ENCODE results near the gene IFNL1.
"Not testable (repeated sequence)": the region's sequence is repeated elsewhere in the genome, so short reads cannot be mapped to it uniquely, and the experiment has no call there.

Gene IFNL1

DNA sequence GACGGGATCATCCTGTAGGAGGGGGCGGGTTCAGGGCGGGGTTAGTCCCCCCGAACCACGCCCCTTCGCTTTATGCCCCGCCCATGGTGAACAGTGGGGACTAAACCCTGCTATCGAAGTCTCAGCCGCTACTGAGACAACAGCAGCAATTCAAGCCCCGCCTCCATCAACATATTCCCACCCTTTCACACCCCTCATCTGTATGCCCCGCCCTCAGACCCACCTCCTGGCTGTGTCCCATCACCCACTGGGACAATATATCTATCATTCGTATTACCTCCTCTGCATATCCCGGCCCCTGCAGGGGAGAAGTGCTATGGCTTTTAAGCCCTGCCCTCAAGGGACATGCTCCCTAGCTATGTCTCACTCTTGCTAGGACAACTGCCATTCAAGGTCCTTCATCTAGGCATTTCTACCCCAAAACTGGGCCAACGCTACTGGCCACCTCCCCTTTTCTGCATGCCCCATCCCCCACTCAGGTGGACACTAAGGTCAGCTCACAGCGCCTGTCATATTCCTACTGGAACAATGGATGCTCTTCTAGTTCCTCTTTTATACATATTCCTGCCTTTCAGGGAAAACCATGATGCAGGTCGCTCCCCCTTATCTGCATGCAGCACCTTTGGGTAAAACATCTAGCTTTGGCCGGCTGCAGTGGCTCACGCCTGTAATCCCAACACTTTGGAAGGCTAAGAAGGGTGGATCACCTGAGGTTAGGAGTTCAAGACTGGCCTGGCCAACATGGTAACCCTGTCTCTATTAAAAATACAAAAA is 12.5 kb downstream of the IFNL1 start:
- DNase-seq, result no peak

- not testable (repeated sequence) for DNase-seq
Observed at GRCh38 chr19:39309305-39309670, 13.1 kb downstream of the IFNL1 start.

DNA sequence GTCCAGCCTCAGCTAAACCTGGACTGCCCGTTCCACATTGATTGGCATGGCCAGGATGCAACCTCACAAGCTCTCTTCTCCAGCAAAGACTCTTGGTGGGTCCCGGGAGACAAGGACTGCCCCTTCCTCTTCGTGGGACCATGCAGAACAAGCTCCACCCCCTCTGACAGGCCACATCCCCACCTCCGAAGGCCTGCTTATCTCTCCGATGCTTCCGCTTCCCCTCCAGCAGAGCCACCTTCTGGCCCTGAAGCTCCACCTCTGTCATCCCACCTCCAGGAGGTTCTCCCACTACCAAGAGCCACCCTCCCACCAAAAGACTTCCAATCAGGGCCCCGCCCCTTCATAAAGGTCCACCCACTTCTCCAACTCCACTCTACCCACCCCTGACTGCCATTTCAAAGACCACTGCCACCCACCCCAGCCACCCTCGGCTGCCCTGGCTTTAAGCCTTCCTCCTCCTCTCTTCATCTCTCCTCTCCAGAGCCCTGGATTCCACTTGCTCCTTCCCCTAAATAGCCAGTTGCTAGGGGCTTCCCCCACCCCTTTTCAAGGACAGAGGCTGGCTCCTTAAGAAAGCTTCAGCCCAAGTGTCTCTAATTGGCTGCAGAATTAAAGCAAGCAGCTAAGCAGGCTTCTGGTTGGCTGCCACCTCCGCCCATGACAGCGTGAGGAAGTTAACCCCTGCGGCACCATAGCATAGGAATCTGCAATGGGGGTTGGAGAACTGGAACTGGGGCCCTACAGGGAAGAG is 14.5 kb downstream of the IFNL1 start:
- DNase-seq, result no peak

- no peak for DNase-seq
Observed at GRCh38 chr19:39314016-39314728, 18.0 kb downstream of the IFNL1 start.

DNA sequence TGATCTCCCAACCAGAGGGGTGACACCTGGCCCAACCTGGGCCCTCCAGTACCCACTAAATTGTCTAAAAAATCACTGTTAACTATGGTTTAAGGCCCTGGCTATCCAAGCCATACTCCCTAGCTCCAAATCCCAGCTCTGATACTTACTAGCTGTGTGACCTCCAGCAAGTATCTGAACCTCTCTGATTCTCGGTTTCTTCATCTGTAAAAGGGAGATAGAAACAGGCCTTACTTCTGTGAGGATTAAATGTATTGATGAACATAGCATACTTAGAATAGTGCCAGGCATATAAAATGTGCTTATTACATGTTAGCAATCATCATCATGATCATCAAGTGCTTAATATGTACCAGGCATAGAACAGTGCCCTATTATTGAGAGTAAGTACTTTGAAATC is 19.7 kb downstream of the IFNL1 start:
- no peak for DNase-seq

GRCh38 chr19:39316627-39317321 is 20.6 kb downstream of the IFNL1 start:
- DNase-seq, result no peak

GRCh38 chr19:39317476-39317875 is 21.3 kb downstream of the IFNL1 start:
- no peak for DNase-seq

DNA sequence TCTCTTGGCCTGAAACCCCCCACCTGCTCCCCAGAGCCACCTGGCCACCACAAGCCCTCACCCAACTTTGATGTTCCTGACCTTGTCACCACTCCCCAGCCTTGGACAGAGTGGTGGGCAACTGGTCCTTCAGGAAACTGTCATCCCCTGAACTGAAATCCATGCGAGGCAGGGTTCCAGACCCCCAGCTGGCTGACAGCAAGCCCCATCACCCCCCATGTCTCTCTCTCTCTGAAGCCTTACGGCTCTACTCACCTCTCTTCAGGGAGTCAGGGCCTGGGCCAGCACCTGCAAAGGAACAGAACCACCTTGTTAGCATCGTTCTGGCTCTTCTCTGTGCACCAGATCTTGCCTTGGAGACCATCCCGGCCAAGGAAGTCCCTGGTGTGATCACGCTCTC is 21.9 kb downstream of the IFNL1 start:
- no peak for DNase-seq

DNA sequence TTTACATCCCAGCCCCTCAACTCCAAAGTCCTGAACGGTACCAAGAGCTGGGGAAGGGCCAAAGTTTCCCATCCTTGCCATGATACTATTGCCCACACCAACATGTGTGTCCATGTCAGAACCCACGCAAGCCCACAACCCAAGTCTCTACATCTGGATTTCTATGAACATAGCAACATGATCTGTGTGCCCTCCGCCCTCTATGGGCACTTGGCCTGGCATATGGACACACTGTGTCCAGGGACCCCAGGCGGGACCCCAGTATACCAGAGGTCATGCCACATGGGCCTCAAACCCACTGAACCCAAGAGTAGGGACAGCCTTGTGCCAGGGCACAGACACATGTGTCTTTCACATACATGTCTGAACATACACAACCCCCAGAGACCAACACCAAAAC is 22.5 kb downstream of the IFNL1 start:
- no peak for DNase-seq

DNA sequence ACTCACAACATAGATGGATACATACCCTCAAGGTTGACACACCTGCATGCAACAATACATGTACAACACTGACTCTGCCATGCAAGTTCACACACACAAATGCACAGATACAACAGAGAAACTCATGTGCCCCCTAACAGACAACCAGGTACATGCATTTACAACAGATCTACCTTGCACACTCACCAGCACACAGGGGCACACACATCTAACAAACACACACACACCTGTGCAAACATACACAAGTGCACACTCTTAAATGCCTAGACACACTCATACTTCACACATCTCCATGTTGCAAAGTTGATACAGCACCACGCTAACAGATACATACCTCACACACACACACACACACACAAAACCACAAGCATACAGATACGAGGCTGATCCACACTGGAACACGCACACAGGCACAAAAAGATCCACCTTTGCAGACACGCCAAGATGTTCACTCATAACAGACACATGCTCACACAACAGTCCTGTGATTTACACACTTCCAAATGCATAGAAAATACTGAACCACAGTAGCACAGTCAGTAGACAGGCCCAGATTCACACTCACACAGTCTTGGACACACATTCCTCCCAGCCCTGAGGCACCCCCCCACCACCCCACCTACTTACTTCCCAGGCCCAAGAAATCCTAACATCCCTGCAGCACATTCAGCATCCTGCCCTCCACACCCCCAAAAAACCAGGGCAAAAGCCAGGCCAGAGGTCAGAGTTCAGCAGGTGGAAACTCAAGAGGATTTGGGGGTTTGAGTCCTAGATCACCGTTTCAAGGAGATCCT is 23.1 kb downstream of the IFNL1 start:
- DNase-seq, result no peak

- no peak for DNase-seq
Observed at GRCh38 chr19:39319892-39320248, 23.7 kb downstream of the IFNL1 start.

DNA sequence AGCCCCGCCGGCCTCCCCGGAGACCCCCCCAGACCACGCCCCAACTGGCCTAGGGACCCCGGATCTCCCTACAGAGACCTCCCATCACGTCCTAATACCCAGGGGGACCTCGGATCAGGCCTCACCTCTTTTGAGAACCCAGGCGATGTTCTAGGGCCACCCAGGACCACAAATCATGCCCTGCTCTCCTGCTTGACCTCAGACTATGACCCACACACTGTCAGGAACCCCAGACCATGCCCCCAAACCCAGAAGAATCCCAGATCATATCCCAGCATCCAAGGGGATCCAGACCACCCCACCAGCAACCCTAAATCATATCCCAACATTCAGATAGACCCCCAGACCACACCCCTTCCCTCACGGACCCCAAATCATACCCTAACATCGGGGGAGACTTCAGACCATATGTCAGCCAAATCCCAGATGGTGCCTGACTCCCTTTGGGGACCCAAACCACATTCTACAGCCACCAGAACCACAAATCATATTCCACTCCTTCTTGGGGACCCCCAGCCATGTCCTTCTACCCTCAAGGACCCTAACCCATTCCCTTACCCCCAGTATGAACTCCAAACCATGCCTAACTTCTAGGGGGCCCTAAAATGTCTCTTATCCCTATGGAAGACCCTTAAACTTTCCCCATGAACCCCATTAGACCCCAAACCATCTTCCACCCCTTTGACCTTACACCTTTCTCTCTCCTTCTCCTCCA is 25.1 kb downstream of the IFNL1 start:
- DNase-seq, result peak in 1 of 3 experiments; percentile 10

- no peak for DNase-seq
Observed at GRCh38 chr19:39321832-39322176, 25.6 kb downstream of the IFNL1 start.

DNA sequence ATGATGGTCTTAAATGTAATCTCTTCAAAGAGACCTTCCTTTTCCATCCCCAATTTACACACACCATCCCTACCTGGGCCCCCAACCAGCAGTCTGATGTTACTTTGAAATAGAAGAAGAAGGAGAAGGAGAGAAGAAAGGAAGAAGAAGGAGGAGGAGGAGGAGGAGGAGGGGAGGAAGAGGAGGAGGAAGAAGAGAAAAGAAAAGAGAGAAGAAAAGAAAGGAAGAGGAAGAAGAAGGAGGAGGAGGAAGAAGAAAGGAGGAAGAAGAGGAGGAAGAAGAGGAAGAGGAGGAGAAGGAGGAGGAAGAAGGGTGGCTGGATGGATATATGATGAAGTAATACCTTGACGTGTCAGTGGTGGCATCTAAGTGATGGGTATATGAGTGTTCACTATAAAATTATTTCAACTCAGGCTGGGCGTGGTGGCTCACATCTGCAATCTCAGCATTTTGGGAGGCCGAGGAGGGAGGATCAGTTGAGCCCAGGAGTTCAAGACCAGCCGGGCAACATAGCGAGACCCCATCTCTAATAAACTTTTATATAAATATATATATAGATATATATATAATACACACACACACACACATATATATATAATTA is 28.1 kb downstream of the IFNL1 start:
- DNase-seq, result no peak

DNA sequence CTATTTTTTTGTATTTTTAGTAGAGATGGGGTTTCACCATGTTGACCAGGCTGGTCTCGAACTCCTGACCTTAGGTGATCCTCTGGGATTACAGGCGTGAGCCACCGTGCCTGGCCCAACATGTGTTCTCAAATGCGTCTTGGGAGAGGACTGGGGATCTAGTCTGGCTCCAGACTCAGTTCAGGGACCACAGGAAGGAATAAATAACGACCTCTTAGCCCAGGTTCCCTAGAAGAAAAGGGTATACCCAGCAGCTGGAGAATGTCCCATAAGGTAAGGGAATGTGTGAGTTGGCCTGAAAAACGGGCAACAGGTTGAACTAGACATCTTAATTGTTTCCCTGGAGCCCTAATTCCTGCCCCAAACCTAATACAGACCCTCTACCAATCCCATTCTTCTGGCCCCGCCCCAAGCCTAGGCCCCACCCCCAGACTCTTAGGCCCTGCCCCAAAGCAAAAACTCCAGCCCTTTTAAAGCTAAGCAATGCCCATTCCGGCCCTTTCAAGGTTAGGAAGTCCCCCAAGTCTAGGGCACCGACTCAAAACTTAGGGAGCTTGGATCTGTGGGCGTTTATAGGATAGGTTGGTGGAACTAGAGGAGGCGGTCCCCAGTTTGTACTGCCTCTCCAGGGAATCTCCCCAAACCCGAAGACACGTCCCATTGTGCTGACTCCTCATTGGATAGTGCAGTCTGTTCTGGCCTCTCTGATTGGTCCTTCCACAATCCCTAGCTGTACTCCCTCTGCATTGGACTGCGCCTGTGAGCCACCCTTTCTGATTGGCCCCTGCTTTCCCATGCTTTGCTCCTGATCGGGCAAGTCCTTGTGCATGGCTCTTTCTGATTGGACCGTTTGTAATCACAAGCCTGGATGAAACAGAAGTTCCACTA is 29.8 kb downstream of the IFNL1 start:
- DNase-seq, result peak in 1 of 3 experiments; percentile 14

DNA sequence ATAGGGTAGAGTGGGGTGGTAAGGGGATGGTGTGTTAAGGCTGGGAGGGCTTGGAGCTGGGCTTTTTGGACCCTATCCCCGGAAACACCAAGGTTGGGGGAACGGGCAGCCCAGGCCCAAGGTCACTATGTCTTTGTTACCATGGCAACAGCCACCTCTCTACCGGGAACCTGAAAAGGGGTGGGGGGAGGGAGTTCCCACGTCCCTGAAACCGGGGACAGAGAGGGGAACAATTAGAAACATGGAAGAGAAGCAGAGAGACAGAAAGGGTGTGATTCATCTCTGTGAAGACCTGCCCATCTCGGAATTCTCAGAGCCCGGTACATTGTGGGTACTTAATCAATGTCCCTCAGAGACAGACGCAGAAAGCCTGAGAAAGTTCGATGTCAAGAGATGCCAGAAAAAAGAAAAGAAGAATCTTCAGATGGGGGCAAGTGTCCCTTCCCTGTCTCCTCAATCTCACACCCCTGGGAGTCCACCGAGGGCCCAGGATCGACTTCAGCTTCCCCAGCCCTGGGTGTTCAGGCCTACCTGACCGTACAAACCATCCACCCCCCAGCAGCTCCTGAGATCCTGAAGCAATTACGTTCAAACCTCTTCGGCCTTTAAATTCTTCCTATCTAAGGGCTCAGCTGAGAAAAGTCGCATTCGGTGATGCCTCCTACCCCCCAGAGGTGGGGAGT is 31.3 kb downstream of the IFNL1 start:
- DNase-seq, result peak in 1 of 3 experiments; percentile 16

DNA sequence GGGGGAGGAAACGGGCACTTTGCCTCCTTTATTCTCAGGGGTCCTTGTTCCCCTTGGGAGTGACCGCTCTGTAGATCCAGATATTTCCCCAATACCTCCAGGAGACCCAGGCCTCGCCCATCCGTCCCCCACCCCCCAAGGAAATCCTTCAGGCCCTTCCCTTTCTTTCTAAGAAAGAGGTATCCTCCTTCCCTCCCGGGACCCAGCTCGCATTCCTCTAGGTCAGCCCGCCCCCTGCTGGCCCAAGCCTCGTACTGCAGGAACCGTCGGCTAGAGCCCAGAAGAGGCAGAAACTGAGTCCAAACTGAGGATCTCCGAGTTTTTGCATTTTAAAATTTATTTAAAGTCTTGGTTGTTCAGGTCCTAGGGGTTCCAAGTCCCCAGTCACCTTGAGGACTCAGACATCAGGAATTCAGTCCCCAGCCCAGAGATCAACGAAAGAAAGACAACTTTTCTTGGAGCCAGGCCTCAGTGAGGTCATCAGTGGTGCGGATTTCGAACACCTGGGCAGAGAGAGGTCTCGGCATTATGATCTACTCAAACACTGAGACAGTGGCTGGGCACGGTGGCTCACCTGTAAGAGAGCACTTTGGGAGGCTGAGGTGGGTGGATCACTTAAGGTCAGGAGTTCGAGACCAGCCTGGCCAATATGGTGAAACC is 32.0 kb downstream of the IFNL1 start:
- DNase-seq, result peak; percentile 55 to 82 (median 73)

GRCh38 chr19:39329948-39330347 is 33.7 kb downstream of the IFNL1 start:
- DNase-seq, result no peak

- no peak for DNase-seq
Observed at GRCh38 chr19:39332293-39332692, 36.1 kb downstream of the IFNL1 start.

Measured in NCI-H1417 (cell line).